Keratinocyte (primary cell): ENCODE measurements around the gene PPP1R7. TPM values are rescaled to one million over a fixed set of nuclear protein-coding genes. Genes with fewer than 3 reads are reported as not detected.

Source experiments
- DNase-seq: peaks from one replicate; pipeline ENCODE4 v3.0.0-alpha.2; 2011; ENCODE audit warnings: low read depth, missing footprints, low spot score
- FAIRE-seq: peaks from 2 replicates; lab custom pipeline; 2011; peaks lifted over from hg19 to GRCh38; lab: Jason Lieb, UNC
- H2AFZ ChIP-seq: 2 replicates; pipeline ENCODE4 v1.6.0; 2012; ENCODE audit warnings: low read length, control low read depth, inconsistent platforms; ENCODE audit not compliant: control insufficient read depth
- H3K27ac ChIP-seq: 2 replicates; pipeline ENCODE4 v1.5.1; 2011; ENCODE audit warnings: low read length; ENCODE audit not compliant: control insufficient read depth, insufficient read depth
- H3K27me3 ChIP-seq: 3 replicates; pipeline ENCODE4 v1.6.0; 2011; ENCODE audit warnings: low read length; ENCODE audit not compliant: control insufficient read depth, insufficient read depth; ENCODE audit errors: extremely low read depth
- H3K36me3 ChIP-seq, 2 experiments: 2 replicates in 1 of 2; 3 replicates in 1 of 2; pipeline ENCODE4 v1.5.1; 2011; ENCODE audit warnings: low read length in 2 of 2, mild to moderate bottlenecking in 1 of 2; ENCODE audit not compliant: control insufficient read depth in 2 of 2, insufficient read depth in 2 of 2; ENCODE audit errors: extremely low read depth in 1 of 2
- H3K4me1 ChIP-seq: 3 replicates; pipeline ENCODE4 v1.5.1; 2011; ENCODE audit warnings: low read length; ENCODE audit not compliant: control insufficient read depth, insufficient read depth; ENCODE audit errors: extremely low read depth
- H3K4me2 ChIP-seq: 3 replicates; pipeline ENCODE4 v1.6.0; 2011; ENCODE audit warnings: low read depth, low read length; ENCODE audit not compliant: control insufficient read depth, insufficient read depth; ENCODE audit errors: extremely low read depth
- H3K4me3 ChIP-seq, 3 experiments: fragments of 200-600 bp in 1 of 3; sonication (generic) in 1 of 3; 2 replicates in 2 of 3; 3 replicates in 1 of 3; pipeline ENCODE4 v1.5.1; 2011 to 2016; ENCODE audit warnings: low read length in 3 of 3, mild to moderate bottlenecking in 3 of 3, control low read depth in 2 of 3, inconsistent platforms in 1 of 3, low read depth in 1 of 3, mixed read lengths in 1 of 3, mixed run types in 1 of 3, moderate library complexity in 1 of 3; ENCODE audit not compliant: control insufficient read depth in 2 of 3, insufficient read depth in 2 of 3; ENCODE audit errors: extremely low read depth in 1 of 3
- H3K79me2 ChIP-seq: 2 replicates; pipeline ENCODE4 v1.6.0; 2012; ENCODE audit warnings: low read length; ENCODE audit not compliant: control insufficient read depth, insufficient read depth
- H3K9ac ChIP-seq: 3 replicates; pipeline ENCODE4 v1.6.0; 2011; ENCODE audit warnings: low read length; ENCODE audit not compliant: control insufficient read depth, insufficient read depth; ENCODE audit errors: extremely low read depth
- H3K9me1 ChIP-seq: 3 replicates; pipeline ENCODE4 v1.6.0; 2011; ENCODE audit warnings: low read length; ENCODE audit not compliant: control insufficient read depth, insufficient read depth; ENCODE audit errors: extremely low read depth
- H3K9me3 ChIP-seq: 2 replicates; pipeline ENCODE4 v1.5.1; 2012; ENCODE audit warnings: low read depth, low read length; ENCODE audit not compliant: control insufficient read depth
- H4K20me1 ChIP-seq: 3 replicates; pipeline ENCODE4 v1.6.0; 2011; ENCODE audit warnings: low read length; ENCODE audit not compliant: control insufficient read depth, insufficient read depth; ENCODE audit errors: extremely low read depth
- EZH2 ChIP-seq: IDR thresholded peaks from one replicate; pipeline ENCODE4 v1.6.1; 2012; ENCODE audit warnings: inconsistent platforms, mild to moderate bottlenecking, low read length, moderate library complexity
- dilution Hi-C: fragments of 300-500 bp; cut with MboI; formaldehyde crosslinking; loops from one replicate; pipeline ENCODE4 v1.7.0; 2020; ENCODE audit warnings: low sequenced_read_pairs; ENCODE audit not compliant: extremely low pct_ligation_motif_present
- polyA plus RNA-seq, 5 experiments: library from polyadenylated mRNA; depleted of rRNA in 3 of 5; stranded (reverse) in 3 of 5; stranded (forward) in 1 of 5; unstranded in 1 of 5; fragments of >200 nt; gene quantifications; 1 replicate in 1 of 5; 2 replicates in 3 of 5; 3 replicates in 1 of 5; pipeline versions ENCODE4 v1.2.1 to v1.2.3, GENCODE V29; 2011 to 2012; ENCODE audit warnings: missing spikeins in 2 of 5, low read depth in 1 of 5, low replicate concordance in 1 of 5
- TF ChIP-seq, protein P1 (sequence below), 3 experiments: IDR thresholded peaks in 1 of 3; conservative IDR thresholded peaks in 1 of 3; optimal IDR thresholded peaks in 1 of 3; 2 replicates in 2 of 3; 3 replicates in 1 of 3; pipeline versions ENCODE3 to v1.5.1; 2011; ENCODE audit warnings: low read length in 3 of 3, mild to moderate bottlenecking in 3 of 3, moderate library complexity in 2 of 3, control low read depth in 1 of 3, inconsistent platforms in 1 of 3; ENCODE audit not compliant: insufficient read depth in 2 of 3; ENCODE audit errors: extremely low read depth in 1 of 3

Gene PPP1R7
- polyA plus RNA-seq, 1 donor (not counting 4 experiments of a cell fraction or from before 2014, with no cell fraction given): 84.9 TPM

DNA sequence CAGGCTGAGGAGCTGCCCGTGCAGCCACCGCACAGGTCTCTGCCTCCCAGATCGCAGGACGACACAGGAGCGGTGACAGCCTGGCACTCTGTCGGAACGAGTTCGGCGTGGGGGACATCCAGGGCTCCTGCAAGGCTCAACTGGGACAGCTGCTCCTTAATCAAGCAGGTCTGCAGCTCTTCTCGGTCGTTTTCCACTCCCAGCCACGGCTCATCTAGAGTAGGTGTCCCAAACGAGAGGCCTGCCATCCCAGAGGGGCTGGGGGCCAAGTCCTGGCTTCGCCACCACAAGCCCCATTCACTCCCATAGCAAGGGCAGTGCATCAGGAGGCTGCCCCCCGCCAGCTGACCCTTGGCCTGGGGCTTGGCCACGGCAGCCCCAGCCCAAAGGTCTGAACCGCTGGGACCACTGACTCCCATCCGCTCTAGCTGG, 23.5 kb upstream of the PPP1R7 start:
- Histone ChIP-seq H3K9ac (no peak overlapping the region), H2AFZ (no peak overlapping the region), H3K9me1 (no peaks in the 10 kb centered on the region), H4K20me1 (no peaks in the 10 kb centered on the region), H3K4me2 (no peak overlapping the region), H3K27me3 (no peaks in the 10 kb centered on the region), H3K27ac (no peak overlapping the region), H3K4me3 (no peak overlapping the region), H3K9me3 (no peaks in the 10 kb centered on the region), H3K36me3 (peaks cover 0 to 2% of the 10 kb centered on the region in 2 experiments), H3K79me2 (no peaks in the 10 kb centered on the region), H3K4me1 (peaks cover 8% of the 10 kb centered on the region)
- TF ChIP-seq, protein P1, sequence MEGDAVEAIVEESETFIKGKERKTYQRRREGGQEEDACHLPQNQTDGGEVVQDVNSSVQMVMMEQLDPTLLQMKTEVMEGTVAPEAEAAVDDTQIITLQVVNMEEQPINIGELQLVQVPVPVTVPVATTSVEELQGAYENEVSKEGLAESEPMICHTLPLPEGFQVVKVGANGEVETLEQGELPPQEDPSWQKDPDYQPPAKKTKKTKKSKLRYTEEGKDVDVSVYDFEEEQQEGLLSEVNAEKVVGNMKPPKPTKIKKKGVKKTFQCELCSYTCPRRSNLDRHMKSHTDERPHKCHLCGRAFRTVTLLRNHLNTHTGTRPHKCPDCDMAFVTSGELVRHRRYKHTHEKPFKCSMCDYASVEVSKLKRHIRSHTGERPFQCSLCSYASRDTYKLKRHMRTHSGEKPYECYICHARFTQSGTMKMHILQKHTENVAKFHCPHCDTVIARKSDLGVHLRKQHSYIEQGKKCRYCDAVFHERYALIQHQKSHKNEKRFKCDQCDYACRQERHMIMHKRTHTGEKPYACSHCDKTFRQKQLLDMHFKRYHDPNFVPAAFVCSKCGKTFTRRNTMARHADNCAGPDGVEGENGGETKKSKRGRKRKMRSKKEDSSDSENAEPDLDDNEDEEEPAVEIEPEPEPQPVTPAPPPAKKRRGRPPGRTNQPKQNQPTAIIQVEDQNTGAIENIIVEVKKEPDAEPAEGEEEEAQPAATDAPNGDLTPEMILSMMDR (optimal IDR thresholded peaks at IDR 0.05 in 1 of 3, IDR thresholded peaks at IDR 0.05 in 1 of 3, conservative IDR thresholded peaks at IDR 0.05 in 1 of 3; ENCODE audit: extremely low read depth in 1 of 3, insufficient read depth in 2 of 3, low read length in 3 of 3): no peak
- TF ChIP-seq EZH2: no peak
- DNase-seq (no peak), FAIRE-seq (no peak)
- dilution Hi-C loops: no loop called here

DNA sequence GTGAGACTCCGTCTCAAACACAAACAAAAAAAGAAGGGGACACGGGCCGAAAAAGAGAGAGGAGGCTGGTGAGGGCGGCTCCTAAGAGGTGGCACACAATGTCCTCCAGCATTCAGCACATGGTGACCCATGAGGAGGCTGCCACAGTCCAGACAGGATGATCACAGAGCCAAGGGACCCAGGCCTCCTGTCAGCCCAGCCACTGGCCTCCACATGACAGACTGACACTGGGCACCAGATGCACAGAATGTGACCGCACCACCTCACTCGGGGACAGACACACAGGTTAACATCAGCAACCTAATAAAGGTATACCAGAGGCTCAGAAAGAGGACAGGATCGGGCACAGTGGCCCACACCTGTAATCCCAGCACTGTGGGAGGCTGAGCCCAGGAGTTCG, 22.0 kb upstream of the PPP1R7 start:
- H3K4me3 ChIP-seq: no peak overlapping the region
- no peaks in the 10 kb centered on the region for H3K9me1 ChIP-seq
- no peak overlapping the region for H2AFZ ChIP-seq
- no peaks in the 10 kb centered on the region for H3K79me2 ChIP-seq
- no peaks in the 10 kb centered on the region for H4K20me1 ChIP-seq
- TF ChIP-seq, protein P1 (optimal IDR thresholded peaks at IDR 0.05 in 1 of 3, IDR thresholded peaks at IDR 0.05 in 1 of 3, conservative IDR thresholded peaks at IDR 0.05 in 1 of 3; ENCODE audit: extremely low read depth in 1 of 3, insufficient read depth in 2 of 3, low read length in 3 of 3): no peak
- TF ChIP-seq EZH2: no peak
- H3K36me3 ChIP-seq: peaks cover 0 to 2% of the 10 kb centered on the region in 2 experiments
- no peak overlapping the region for H3K9ac ChIP-seq
- no peak overlapping the region for H3K27ac ChIP-seq
- H3K27me3 ChIP-seq: no peaks in the 10 kb centered on the region
- FAIRE-seq: no peak
- H3K4me1 ChIP-seq: peaks cover 8% of the 10 kb centered on the region
- H3K9me3 ChIP-seq: no peaks in the 10 kb centered on the region
- H3K4me2 ChIP-seq: no peak overlapping the region
- dilution Hi-C loops: no loop called here
- DNase-seq: no peak
